Neural progenitor cell (in vitro differentiated cells): ENCODE measurements around the gene ELAC2.

Source experiments
- CTCF ChIP-seq: fragments of 200-600 bp; sonication (generic); IDR thresholded peaks from 2 replicates; pipeline ENCODE4 v1.5.1; 2017; ENCODE audit warnings: antibody characterized with exemption, mild to moderate bottlenecking
- EZH2 ChIP-seq: fragments of 200-600 bp; sonication (generic); IDR thresholded peaks from 2 replicates; pipeline ENCODE4 v1.6.1; 2017; ENCODE audit warnings: antibody characterized with exemption, mild to moderate bottlenecking, moderate library complexity
- EZH2phosphoT487 ChIP-seq: fragments of 200-600 bp; sonication (generic); IDR thresholded peaks from 2 replicates; pipeline ENCODE4 v1.6.1; 2017; ENCODE audit warnings: antibody characterized with exemption

DNA sequence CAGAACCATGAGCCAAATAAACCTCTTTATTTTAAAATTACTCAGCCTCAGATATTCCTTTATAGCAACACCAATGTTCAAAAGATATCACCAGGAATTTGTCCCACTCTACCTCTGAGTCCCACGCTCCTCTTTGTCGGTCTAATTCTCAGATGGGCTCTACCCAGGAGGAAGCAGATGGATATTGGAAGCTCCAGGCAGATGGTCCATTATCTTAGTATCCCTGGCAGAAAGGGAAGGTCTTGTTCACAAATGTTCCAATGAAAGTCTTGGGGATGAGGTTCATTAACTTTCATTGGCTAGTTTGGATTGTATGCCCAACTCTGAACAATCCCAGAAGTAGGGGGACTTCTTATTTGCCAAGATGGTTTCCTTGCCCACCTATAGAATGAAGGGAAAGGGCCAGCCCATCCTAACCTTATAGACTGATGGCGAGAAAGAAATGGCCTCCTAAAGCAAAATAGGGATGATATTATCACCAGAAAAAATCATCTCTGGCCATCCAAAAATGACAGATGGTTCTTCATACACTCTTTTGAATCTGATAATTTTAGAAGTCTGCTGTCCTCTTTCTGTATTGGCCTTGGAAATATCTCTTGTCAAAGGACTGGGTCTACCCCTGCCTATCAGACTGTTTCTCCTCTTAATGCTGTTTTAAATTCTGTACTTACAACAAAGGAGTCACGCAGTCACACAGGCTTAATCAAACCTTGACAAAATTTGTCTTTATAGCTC lies 21.3 kb upstream of the ELAC2 start:
- TF ChIP-seq CTCF (no peak), EZH2 (no peak), EZH2phosphoT487 (no peak)
